Measurements from ENCODE around the gene OR7G1. TPM values are rescaled to one million over a fixed set of nuclear protein-coding genes. Genes with fewer than 3 reads are reported as not detected.

OR7G1 gene
- total RNA-seq, 2 experiments from 2014 or later, result not detected

DNA sequence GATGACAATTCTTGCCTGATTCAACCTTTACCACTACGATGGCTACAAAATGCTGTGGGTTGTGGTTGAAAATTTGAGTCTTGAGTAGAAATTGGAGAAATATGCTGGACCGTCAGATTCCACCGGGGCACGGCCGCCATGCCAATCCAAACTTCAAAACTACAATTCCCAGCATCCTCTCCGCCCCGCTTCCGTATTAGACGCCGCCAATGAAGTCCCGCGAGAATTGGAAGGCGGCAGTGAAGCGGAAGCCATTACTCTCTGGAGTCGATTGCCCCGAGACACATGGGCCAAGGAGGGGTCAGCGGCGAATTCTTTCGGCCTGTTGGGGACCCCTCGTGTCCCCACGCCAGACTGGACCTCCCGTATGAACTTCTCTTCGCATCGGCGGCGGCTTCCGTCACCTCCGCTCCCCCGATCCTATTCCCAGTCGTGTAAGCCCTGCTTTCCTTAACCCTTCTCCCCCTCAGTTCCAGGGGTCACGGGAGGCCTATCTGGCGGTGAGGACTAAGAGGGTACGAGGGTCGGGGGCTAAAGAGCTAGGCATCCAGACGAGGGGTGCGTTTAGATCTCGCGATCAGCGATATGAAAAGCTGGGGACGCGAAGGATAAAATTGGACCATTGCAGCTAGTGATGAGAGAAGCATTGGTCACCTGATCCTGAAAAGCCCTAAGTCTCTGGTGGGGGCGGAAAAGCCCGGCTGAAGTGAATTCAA, 24.8 kb upstream of the OR7G1 start, which contains the start of gene ZNF317:
Gene ZNF317, plus strand, starts transcription at position 239 of the 716 bp plus-strand sequence. CDS start 15,620 bp downstream, outside the sequence.
- ChIA-PET CTCF (no interaction called here), POLR2A (interaction anchor here (0.5 to 0.7 kb wide), 2 partner anchors 295 to 720 kb away, joined by 3 read pairs; partner anchors contain the start of gene ZNF266)
- peak within 1 kb of the TSS; percentile 98 for H3K4me3 Mint-ChIP-seq
- H3K27me3 Mint-ChIP-seq, result no peaks in the 10 kb centered on the region
- H3K9me3 Mint-ChIP-seq, result peaks cover 16% of the 10 kb centered on the region
- peaks cover 36% of the 10 kb centered on the region for H3K4me1 Mint-ChIP-seq (ENCODE audit: low read depth)
- peak within 1 kb of the TSS; percentile 94 for H3K27ac Mint-ChIP-seq
- intact Hi-C loops (cut with micrococcal nuclease), result loop anchor here (1.0 to 5.0 kb wide), 3 partner anchors 182 to 308 kb away; partner anchors contain the start of genes MBD3L1, ZNF266, ZNF558 and ZNF559
- peak; percentile 93 for DNase-seq
- H3K36me3 Mint-ChIP-seq, result peaks cover 29% of the 10 kb centered on the region

DNA sequence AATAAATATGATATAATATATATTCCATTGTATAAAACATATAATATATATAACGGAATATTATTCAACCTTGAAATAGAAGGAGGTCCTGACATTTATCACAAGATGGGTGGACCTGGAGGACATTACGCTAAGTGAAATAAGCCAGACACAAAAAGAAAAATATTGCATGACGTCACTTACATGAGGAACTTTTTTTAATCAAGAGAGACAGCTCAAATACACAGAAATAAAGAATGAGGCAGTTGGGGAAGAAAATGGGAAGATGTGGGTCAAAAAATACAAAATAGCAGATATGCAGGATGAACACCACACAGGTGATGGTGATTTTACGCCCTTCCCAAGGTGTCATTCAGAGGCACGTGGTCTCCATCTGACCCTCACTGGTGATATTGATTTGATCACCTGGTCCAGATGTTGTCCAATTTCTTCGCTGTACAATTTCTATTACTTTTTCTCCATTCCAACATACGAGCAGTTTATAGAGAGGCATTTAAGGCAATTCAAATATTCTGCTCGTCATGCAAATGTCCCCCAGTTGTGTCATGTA, 24.1 kb upstream of the OR7G1 start:
- no peak for DNase-seq
- Mint-ChIP-seq H3K27ac (peak overlapping the region; percentile 94), H3K9me3 (peaks cover 9% of the 10 kb centered on the region), H3K4me1 (ENCODE audit: low read depth) (peaks cover 34% of the 10 kb centered on the region), H3K27me3 (no peaks in the 10 kb centered on the region), H3K4me3 (peak overlapping the region; percentile 98), H3K36me3 (peaks cover 23% of the 10 kb centered on the region)
- POLR2A ChIA-PET, result no interaction called here
- intact Hi-C loops (cut with micrococcal nuclease), result loop anchor here (1.0 to 5.0 kb wide), 3 partner anchors 183 to 307 kb away; partner anchors contain the start of genes MBD3L1, ZNF266, ZNF558 and ZNF559
- CTCF ChIA-PET, result no interaction called here

DNA sequence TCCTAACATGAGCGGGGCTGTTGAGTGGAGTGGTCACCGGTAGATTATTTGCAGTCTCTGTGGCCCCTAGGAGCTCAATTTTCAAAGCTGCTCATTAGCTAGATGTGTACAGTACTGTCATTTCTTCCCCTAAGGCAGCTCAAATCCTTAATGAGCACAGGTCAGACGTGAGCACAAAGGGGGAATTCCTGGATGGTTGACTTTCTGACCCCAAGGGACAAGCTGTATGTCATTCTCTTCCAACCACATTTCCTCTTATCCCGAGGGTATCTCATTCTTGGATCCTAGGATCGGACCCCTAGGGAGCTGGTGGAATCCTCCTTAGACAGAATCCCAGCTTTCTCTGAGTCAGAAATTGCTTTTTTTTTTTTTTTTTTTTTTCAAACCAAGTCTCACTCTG, 16.9 kb upstream of the OR7G1 start:
- intact Hi-C loops (cut with micrococcal nuclease), result no loop called here
- POLR2A ChIA-PET, result no interaction called here

DNA sequence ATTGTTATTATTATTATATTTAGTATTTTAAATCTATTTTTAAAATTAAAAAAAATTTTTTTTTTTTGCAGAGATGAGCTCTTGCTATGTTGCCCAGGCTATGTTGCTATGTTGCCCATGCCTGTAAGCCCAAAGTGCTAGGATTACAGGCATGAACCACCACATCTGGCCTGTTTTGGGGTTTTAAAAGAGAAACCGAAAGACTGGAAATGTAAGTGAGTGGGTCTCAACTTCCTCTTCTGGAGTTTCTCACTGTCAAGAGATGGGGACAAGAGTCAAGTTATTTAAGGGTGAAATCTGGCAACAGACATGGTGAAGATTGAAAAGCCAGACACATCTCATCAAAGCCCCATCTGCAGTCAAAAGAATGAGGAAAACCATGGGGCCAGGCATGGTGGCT, 15.4 kb upstream of the OR7G1 start:
- Mint-ChIP-seq H3K27ac (no peak overlapping the region), H3K27me3 (peaks cover 8% of the 10 kb centered on the region)
- intact Hi-C loops (cut with micrococcal nuclease), result no loop called here

More for the DNA sequence above, 16.9 kb upstream of the OR7G1 start:
- no peak overlapping the region for H3K27ac Mint-ChIP-seq
- no peak for DNase-seq
- H3K27me3 Mint-ChIP-seq, result no peaks in the 10 kb centered on the region
- no peak overlapping the region for H3K4me3 Mint-ChIP-seq
- peaks cover 3% of the 10 kb centered on the region for H3K4me1 Mint-ChIP-seq (ENCODE audit: low read depth)
- no peaks in the 10 kb centered on the region for H3K36me3 Mint-ChIP-seq
- no peaks in the 10 kb centered on the region for H3K9me3 Mint-ChIP-seq
- CTCF ChIA-PET, result no interaction called here

DNA sequence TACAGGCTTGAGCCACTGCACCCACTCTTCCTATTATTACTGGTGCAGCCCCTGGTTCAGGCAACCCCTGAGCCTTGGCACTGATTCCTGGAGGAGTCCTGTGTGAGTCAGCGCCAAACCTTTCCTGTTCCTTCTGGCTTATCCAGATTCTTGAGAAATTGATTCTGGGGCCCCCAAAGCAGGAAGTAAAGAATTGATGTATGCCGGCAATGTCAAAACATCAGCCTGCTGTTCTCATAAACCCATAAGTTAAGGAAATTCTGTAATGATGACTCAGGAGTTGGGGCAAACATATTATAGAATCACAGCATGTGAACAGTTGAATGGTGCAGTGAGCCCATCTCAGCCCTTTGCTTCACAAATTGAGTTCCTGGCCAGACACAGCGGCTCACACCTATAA, 12.6 kb upstream of the OR7G1 start:
- H3K9me3 Mint-ChIP-seq, result no peaks in the 10 kb centered on the region
- POLR2A ChIA-PET, result no interaction called here

More for the DNA sequence above, 15.4 kb upstream of the OR7G1 start:
- H3K4me3 Mint-ChIP-seq, result no peak overlapping the region
- H3K36me3 Mint-ChIP-seq, result no peaks in the 10 kb centered on the region
- no peaks in the 10 kb centered on the region for H3K9me3 Mint-ChIP-seq
- H3K4me1 Mint-ChIP-seq (ENCODE audit: low read depth), result peaks cover 3% of the 10 kb centered on the region
- DNase-seq, result no peak
- POLR2A ChIA-PET, result no interaction called here
- CTCF ChIA-PET, result no interaction called here

DNA sequence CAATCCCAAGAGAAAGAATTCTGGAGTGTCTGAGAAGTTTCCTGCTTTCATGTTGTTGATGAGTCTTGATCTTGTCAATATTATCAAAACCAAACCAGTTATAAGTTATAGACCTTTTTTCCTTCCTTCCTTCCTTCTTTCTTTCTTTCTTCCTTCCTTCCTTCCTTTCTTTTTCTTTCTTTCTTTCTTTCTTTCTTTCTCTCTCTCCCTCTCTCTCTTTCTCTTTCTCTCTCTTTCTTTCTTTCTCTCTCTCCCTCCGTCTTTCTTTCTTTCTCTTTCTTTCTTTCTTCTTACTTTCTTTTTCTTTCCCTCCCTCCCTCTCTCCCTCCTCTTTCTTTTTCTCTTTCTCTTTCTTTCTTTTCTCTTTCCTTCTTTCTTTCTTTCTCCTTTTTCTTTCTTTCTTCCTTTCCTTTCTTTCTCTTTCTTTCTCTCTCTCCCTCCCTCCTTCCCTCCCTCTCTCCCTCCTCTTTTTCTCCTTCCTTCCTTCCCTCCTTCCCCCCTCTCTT, 11.4 kb upstream of the OR7G1 start, which contains the start of gene OR7G3:
Gene OR7G3, minus strand, starts transcription at position 51 of the 506 bp plus-strand sequence. Its CDS starts 0 bp downstream, at position 51.
- Mint-ChIP-seq H3K36me3 (no peaks in the 10 kb centered on the region), H3K27ac (no peak within 1 kb of the TSS), H3K4me1 (ENCODE audit: low read depth) (peaks cover 3% of the 10 kb centered on the region), H3K9me3 (no peaks in the 10 kb centered on the region), H3K27me3 (peaks cover 13% of the 10 kb centered on the region), H3K4me3 (no peak within 1 kb of the TSS)
- POLR2A ChIA-PET, result no interaction called here
- intact Hi-C loops (cut with micrococcal nuclease), result no loop called here
- no peak for DNase-seq
- CTCF ChIA-PET, result no interaction called here

More for the DNA sequence above, 12.6 kb upstream of the OR7G1 start:
- DNase-seq, result no peak
- CTCF ChIA-PET, result no interaction called here
- Mint-ChIP-seq H3K36me3 (no peaks in the 10 kb centered on the region), H3K27ac (no peak overlapping the region), H3K4me3 (no peak overlapping the region), H3K4me1 (ENCODE audit: low read depth) (peaks cover 3% of the 10 kb centered on the region), H3K27me3 (peaks cover 13% of the 10 kb centered on the region)
- intact Hi-C loops (cut with micrococcal nuclease), result no loop called here

DNA sequence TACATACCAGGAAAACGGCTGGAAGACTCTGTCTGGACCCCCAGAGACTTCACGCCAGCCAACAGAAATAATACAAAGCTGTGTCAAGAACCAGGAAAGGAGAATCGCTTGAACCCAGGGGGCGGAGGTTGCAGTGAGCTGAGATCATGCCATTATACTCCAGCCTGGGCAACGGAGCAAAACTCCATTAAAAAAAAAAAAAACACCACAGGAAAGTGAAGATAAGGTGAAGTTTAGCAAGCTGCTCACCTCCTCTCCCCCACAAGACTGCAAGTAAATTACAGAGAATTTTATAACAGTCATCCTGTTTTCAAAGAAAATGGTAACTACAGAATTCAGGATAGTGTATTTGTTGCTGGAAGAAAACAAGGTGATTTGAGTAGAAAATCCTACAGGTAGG, 984 bp upstream of the OR7G1 start:
- H3K4me1 Mint-ChIP-seq (ENCODE audit: low read depth), result no peaks in the 10 kb centered on the region
- intact Hi-C loops (cut with micrococcal nuclease), result no loop called here
- ChIA-PET POLR2A (no interaction called here), CTCF (no interaction called here)
- no peak overlapping the region for H3K4me3 Mint-ChIP-seq
- H3K27me3 Mint-ChIP-seq, result peaks cover 4% of the 10 kb centered on the region
- no peak for DNase-seq
- no peaks in the 10 kb centered on the region for H3K9me3 Mint-ChIP-seq
- H3K36me3 Mint-ChIP-seq, result no peaks in the 10 kb centered on the region
- no peak overlapping the region for H3K27ac Mint-ChIP-seq

DNA sequence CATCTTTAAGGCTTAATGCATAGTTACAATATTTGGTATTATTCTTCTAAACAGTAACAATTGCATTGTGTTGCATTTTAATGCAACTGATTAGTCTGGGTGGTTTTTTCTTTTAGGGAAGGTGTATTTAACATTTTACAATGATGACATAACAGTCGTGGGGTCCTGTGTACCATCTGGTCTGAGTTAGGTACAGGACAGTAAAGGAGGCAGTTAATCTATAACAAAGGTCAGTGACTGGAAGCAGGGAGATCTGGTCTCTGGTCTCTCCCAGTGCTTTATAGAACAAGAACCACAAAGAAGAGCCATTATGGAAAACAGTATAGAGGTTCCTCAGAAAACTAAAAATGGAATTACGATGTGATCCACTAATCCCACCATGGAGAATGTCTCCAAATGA, 5.6 kb downstream of the OR7G1 start:
- CTCF ChIA-PET, result no interaction called here
- intact Hi-C loops (cut with micrococcal nuclease), result no loop called here
- POLR2A ChIA-PET, result no interaction called here
- DNase-seq, result no peak
- peaks cover 13% of the 10 kb centered on the region for H3K27me3 Mint-ChIP-seq
- no peaks in the 10 kb centered on the region for H3K4me1 Mint-ChIP-seq (ENCODE audit: low read depth)
- H3K27ac Mint-ChIP-seq, result no peak overlapping the region
- H3K4me3 Mint-ChIP-seq, result no peak overlapping the region
- no peaks in the 10 kb centered on the region for H3K9me3 Mint-ChIP-seq
- no peaks in the 10 kb centered on the region for H3K36me3 Mint-ChIP-seq

DNA sequence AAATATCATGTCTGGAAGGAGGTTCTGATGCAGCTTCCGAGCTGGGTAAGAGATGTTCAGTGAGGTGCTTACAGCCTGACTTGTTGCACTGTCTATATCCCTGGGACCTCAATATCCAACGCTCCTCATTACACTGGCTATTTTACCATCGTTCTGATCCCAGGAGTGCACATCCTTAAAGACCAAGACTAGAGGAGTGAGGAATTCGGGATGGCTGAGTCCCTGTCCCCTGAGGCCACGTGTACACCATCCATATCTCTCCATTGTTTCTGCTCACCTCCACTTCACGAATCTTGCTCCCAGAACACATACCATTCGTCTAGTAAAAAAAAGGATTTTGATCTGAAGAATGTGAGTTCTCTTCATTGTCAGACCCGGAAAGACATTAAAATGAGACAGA, 8.2 kb downstream of the OR7G1 start, which contains the start of gene OR7G2:
Gene OR7G2, minus strand, starts transcription at position 101 of the 400 bp plus-strand sequence. CDS start 4,232 bp downstream, outside the sequence.
- H3K4me3 Mint-ChIP-seq, result no peak within 1 kb of the TSS
- no peak for DNase-seq
- H3K36me3 Mint-ChIP-seq, result no peaks in the 10 kb centered on the region
- H3K4me1 Mint-ChIP-seq (ENCODE audit: low read depth), result no peaks in the 10 kb centered on the region
- ChIA-PET POLR2A (no interaction called here), CTCF (no interaction called here)
- no peaks in the 10 kb centered on the region for H3K9me3 Mint-ChIP-seq
- H3K27ac Mint-ChIP-seq, result no peak within 1 kb of the TSS
- H3K27me3 Mint-ChIP-seq, result peaks cover 18% of the 10 kb centered on the region
- intact Hi-C loops (cut with micrococcal nuclease), result no loop called here

DNA sequence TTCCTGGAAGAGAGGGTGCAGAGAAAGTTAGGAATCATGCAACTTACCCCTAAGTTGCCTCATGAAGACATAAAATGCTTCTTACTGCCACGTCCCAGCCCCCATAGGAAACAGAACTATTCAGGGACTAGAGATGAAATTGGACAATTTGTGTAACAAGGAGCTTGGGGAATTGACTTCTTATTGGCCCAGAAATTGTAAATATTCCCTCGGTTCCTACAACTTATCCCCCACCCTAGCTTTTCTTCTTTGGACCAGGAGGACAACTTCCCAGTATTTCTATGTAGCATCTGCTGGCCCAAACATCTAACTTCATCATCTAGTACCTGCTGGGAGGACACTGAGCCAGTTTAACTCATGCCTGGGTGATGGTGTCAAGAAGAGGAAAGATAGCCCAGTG, 28.8 kb downstream of the OR7G1 start, which contains the start of gene OR1M1:
Gene OR1M1, plus strand, starts transcription at position 301 of the 400 bp plus-strand sequence. CDS start 6,184 bp downstream, outside the sequence.
- DNase-seq, result no peak
- Mint-ChIP-seq H3K4me1 (ENCODE audit: low read depth) (no peaks in the 10 kb centered on the region), H3K9me3 (no peaks in the 10 kb centered on the region), H3K4me3 (no peak within 1 kb of the TSS), H3K27ac (no peak within 1 kb of the TSS), H3K27me3 (peaks cover 15% of the 10 kb centered on the region), H3K36me3 (no peaks in the 10 kb centered on the region)
- intact Hi-C loops (cut with micrococcal nuclease), result loop anchor here (10.0 kb wide), 1 partner anchor 432 kb away; no protein-coding TSS in a partner anchor
- ChIA-PET CTCF (no interaction called here), POLR2A (no interaction called here)

DNA sequence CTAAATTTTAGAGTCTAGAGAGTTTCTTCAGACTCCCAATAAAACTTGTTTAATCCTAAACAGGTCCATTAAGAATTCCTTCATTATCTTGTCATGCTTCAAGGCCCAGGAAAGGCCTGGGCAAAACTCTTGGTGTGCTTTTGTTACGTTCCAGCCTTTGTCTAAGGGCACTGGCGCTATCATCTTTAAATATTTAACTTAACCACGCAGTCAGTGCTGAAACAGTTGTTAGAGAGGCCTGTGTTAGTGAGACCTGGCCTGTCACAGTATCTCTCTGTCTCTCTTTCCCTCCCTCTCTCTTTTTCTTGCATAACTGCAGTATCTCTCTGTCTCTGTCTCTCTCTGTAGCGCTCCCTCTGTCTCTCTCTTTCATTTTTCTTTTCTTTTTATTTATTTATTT, 36.9 kb downstream of the OR7G1 start:
- CTCF ChIA-PET, result no interaction called here
- no peak overlapping the region for H3K27ac Mint-ChIP-seq

DNA sequence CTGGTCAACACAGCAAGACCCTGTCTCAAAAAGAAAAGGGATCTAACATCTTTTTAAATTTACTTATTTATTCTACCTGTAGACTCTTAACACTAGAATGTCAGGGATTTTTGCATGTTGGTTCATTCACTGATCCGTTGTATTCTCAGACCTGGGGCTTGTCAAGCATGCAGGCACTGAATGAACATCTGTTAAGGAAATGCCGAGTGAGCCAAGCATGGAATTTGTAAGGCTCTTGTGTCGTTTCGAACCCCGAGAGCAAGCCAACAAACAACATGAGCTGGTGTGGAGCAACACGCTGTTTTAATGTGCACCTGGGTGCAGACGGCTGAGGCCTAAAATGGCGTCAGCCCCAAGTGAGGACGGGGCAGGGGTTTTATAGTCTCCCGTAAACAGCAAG, 38.7 kb downstream of the OR7G1 start:
- Mint-ChIP-seq H3K4me3 (no peak overlapping the region), H3K4me1 (ENCODE audit: low read depth) (no peaks in the 10 kb centered on the region), H3K9me3 (no peaks in the 10 kb centered on the region), H3K27me3 (peaks cover 2% of the 10 kb centered on the region), H3K36me3 (no peaks in the 10 kb centered on the region), H3K27ac (no peak overlapping the region)
- no peak for DNase-seq
- ChIA-PET POLR2A (no interaction called here), CTCF (no interaction called here)
- intact Hi-C loops (cut with micrococcal nuclease), result no loop called here

More for the DNA sequence above, 36.9 kb downstream of the OR7G1 start:
- no peaks in the 10 kb centered on the region for H3K27me3 Mint-ChIP-seq
- intact Hi-C loops (cut with micrococcal nuclease), result no loop called here
- no peak overlapping the region for H3K4me3 Mint-ChIP-seq
- no peak for DNase-seq
- no peaks in the 10 kb centered on the region for H3K36me3 Mint-ChIP-seq
- no peaks in the 10 kb centered on the region for H3K9me3 Mint-ChIP-seq
- POLR2A ChIA-PET, result no interaction called here
- no peaks in the 10 kb centered on the region for H3K4me1 Mint-ChIP-seq (ENCODE audit: low read depth)

Measured in activated CD4-positive, alpha-beta memory T cell treated with anti-CD3 and anti-CD28 coated beads for 36 hours (primary cell).